GM13977 (cell line): Measurements from ENCODE around the gene CADM1.

ENCODE experiments used
- DNase-seq: peaks from one replicate; pipeline ENCODE4 v3.0.0; 2012; ENCODE audit warnings: low spot score
- CTCF ChIP-seq: IDR thresholded peaks from 2 replicates; pipeline ENCODE4 v1.5.1; 2012; ENCODE audit warnings: mild to moderate bottlenecking, control low read depth; ENCODE audit not compliant: insufficient read depth; ENCODE audit errors: extremely low read depth, missing control alignments
- in situ Hi-C: fragments of 300-500 bp; cut with MboI; formaldehyde crosslinking; loops from one replicate; pipeline ENCODE4 v1.12.0; 2022; ENCODE audit warnings: low sequenced_read_pairs, low pct_unique_long_range_greater_than_20kb, mixed read lengths, inconsistent platforms; ENCODE audit not compliant: unreplicated experiment

CADM1 gene

GRCh38 chr11:115164774-115165173 is 339.4 kb downstream of the CADM1 start:
- TF ChIP-seq CTCF = no peak
- in situ Hi-C loops = no loop called here
- no peak for DNase-seq

GRCh38 chr11:115162919-115163318 is 341.3 kb downstream of the CADM1 start:
- no peak for DNase-seq
- in situ Hi-C loops = no loop called here
- TF ChIP-seq CTCF = no peak

GRCh38 chr11:115161876-115162275 is 342.3 kb downstream of the CADM1 start:
- in situ Hi-C loops = no loop called here
- no peak for DNase-seq
- no peak for TF ChIP-seq CTCF

- no peak for DNase-seq
- TF ChIP-seq CTCF = no peak
- in situ Hi-C loops = no loop called here
Measured at GRCh38 chr11:115159207-115159606, 345.0 kb downstream of the CADM1 start.

GRCh38 chr11:115158053-115158452 is 346.2 kb downstream of the CADM1 start:
- no peak for DNase-seq
- TF ChIP-seq CTCF = no peak
- in situ Hi-C loops = no loop called here

GRCh38 chr11:115157247-115157646 is 347.0 kb downstream of the CADM1 start:
- TF ChIP-seq CTCF = no peak
- in situ Hi-C loops = no loop called here
- no peak for DNase-seq

- TF ChIP-seq CTCF = no peak
- in situ Hi-C loops = no loop called here
- no peak for DNase-seq
Measured at GRCh38 chr11:115155978-115156377, 348.2 kb downstream of the CADM1 start.
